GM18861 (cell line): ENCODE results near the gene TBX5.
"Not testable (repeated sequence)": the region's sequence is repeated elsewhere in the genome, so short reads cannot be mapped to it uniquely, and the experiment has no call there.

ENCODE experiments used
- ATAC-seq: cut with Tn5 transposase; IDR thresholded peaks from one replicate; pipeline ENCODE4 v1.9.1; 2021; ENCODE audit not compliant: unreplicated experiment

Gene TBX5

DNA sequence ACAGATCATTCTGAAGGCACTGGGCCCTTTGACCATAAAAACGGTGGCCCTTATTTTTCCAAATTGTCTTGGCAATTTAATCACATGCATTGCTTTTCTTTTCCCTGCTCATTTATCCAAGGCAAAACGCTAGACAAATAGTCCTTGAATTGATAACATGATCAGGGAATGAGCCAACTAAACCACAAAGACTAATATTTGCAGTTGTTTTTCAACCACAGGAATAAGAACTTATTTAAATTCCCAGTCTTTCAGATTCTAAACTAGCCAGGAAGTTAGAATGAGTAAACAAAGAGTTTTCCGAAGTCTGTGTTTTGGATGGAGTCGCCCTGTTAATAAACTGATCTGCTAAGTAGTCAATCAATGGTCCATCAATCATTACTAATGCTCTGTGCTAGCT is 14.9 kb downstream of the TBX5 start:
- ATAC-seq: no peak

DNA sequence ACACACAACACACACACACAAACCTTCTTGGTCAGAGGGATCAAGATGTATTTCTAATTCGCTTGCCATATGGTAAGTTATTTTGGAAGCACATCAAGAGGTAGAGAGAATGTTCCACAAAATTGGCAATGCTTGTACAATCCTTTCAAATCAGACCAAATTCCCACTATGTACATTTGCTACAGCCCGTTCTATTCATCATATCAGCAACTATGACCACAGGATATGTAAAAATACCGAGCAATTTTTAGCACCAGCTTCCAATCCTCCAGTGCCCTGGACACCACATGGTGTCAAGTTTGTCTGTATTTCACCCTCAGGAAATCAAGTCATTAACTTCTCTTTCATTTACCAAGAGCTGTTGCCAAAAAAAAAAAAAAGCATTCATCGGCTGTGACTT is 21.2 kb downstream of the TBX5 start:
- ATAC-seq: no peak

DNA sequence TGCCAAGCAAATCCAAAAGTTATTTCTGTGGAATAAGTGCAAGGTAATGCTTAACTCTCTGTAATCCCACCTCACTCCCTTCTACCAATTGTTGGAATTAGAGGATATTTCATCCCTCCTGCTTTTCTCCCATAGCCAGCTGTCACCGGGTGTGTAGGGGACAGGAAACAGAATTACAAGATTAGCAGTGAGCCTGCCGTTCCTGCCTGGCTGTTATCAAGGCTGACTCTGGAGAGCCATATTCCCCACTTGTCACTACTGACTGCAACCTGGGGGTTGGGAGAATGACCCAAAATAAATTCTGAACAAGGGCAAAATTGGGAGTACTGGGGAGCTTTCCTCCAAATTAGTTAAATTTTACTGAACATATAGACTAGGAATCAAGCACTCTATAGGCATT is 24.8 kb downstream of the TBX5 start:
- ATAC-seq: no peak

DNA sequence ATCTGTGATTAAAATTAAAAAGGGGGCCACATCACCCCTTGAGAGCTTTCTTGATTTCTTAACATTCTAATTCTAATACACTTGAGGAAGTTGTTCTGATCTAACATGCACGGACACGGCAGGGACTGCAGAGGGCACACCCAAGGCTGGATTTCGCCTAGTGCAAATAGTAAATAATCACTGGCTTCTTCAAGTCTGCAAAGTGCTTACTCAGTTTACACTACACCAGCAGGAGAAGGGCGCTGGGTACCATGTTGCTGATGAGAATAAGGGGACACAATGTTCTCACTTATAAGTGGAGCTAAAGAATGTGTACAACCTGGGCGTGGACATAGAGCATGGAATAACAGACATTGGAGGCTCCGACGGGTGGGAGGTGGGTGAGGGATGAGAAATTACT is 34.2 kb downstream of the TBX5 start:
- ATAC-seq: no peak

DNA sequence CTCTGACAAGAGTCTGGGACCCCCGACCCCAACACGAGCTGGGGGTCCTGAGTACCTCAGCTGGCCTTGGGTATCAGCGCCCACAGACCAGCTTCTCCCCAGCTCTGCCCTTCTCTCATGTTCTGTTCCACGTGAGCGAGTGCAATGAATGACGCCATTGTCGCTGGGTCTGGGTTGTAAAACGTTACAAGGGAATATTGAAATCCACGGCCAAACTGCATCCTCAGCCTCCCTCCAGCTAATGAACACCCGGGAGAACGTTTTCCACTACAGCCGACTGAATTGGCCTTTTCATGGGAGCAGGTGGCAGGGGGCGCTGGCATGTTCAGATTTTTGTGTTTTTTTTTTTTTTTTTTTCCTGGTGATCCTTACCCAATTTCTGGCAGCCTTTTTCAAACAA is 34.7 kb downstream of the TBX5 start:
- ATAC-seq: no peak

DNA sequence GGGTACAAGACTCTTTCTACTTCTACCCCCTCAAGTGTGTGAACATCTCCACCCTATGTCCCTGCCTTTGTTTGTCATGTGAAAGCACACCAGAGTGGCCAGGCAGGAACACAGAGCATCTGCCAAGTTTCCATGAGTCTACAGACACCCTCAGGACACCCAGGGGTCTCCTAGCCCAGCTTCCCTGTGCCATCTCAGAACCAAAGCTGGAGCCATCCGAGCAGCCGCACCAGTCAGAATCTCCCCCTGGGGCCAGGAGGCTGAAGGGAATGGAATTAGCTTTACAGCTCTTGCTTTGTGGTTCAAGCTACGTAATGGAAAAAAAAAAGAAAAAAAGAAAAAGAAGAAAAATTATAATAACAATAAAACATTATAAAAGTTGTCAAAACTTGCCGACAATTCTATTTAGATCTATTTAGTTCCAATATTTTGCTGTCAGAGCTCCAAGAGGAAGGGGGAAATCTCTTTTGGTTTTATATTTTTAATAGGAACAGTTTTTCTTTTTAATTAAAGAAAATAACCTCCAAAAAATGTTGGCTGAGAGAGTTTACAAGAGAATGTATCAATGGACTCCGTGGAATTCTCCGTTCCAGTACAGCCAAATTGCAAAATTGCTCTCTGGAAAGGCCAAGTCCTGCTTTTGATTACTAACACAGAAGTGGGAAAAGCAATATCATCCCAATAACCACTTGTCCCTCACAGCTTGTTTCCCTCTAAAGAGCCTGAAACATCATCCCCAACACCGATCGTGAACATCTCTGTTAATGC is 37.1 kb downstream of the TBX5 start:
- ATAC-seq: no peak

DNA sequence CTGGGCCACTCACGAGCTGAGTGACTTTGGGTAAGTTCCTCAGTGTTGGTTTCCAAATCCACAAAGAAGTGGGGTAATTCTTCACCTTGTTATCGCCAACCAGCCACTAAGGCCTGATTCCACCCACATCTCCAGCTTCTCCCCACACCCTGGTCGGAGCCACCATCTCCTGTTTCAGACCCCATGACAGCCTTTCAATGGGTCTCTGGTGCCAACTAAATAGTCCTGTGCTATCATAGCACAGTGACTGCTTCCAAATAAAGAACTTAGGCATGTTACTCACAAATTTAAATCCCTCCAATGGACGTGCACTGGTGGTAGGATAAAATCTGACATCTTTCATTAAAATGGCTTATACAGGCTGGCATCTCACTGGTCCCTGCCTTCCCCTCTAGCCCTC is 44.0 kb downstream of the TBX5 start:
- ATAC-seq: no peak

DNA sequence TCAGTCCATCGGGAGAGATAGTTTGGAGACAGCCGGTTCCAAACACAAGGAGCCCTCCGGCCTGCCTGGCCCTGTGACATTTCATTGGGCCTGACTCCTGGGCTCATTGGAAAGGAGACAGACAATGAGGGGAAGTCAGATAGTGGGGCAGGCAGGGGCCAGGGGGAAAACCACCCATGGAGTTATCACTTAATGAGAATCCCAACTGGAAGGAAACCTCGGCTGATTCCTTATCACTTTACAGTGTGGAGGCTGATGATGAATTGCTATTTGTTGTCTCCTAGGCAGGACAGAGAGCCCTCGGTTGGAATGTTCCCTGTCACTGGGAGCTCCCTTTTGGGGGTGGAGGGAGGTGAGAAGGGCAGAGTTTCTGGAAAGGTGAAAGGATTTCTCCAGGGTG is 44.4 kb downstream of the TBX5 start:
- no peak for ATAC-seq

DNA sequence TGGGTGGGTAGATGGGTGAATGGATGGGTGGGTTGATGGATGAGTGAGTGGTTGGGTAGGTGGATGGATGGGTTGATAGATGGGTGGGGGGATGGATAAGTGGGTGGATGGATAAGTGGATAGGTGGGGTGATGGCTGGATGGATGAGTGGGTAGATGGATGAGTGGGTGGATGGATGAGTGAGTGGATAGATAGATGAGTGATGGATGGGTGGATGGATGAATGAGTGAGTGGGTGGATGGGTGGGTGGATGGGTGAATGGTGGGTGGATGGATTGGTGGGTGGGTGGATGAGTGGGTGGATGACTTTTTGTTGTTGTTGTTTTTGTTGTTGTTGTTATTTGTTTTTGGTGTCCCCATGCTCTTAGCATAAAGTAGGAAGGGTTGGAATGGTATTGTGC is 45.5 kb downstream of the TBX5 start:
- ATAC-seq: no peak

DNA sequence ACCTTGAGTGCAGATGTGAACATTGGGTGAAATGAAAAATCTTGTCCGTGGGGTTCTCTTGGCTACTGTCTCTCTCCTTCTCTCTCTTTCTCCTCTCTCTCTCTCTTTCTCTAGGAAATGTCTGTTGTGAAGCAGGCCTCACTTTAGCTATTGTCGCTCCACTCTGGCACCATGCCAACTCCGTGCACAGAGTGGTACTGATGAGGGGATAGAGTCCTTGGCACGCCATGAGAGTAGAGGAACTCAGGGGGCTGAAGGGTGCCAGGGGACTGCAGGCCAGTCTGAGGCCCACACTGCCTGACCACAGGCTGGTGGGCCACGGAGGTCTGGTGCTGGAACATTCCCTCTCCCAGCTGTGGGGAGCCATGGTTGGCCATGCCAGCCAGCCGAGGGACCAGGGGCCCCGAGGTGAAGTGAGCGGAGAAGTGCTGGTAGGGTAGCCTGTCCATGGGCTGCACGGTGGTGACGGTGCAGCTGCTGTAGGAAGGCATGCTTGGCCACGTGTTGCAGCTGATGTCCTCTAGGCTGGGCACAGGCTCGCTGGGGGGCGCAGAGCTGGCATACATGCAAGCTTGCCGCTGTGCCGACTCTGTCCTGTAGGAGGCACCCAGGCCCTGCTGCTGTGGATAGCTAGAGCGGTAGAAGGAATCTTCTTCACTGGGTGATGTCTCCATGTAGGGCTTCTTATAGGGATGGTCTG is 50.4 kb downstream of the TBX5 start:
- no peak for ATAC-seq

DNA sequence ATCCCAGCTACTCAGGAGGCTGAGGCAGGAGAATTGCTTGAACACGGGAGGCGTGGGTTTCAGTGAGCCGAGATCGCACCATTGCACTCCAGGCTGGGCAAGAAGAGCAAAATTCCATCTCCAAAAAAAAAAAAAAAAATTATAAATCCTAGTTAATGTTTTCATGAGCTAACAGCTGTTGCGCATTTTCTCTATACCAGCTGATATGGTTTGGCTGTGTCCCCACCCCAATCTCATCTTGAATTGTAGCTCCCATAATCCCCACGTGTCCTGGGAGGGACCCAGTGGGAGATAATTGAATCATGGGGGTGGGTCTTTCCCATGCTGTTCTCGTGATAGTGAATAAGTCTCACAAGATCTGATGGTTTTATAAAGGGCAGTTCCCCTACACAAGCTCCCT is 56.7 kb downstream of the TBX5 start:
- ATAC-seq: not testable (repeated sequence)

DNA sequence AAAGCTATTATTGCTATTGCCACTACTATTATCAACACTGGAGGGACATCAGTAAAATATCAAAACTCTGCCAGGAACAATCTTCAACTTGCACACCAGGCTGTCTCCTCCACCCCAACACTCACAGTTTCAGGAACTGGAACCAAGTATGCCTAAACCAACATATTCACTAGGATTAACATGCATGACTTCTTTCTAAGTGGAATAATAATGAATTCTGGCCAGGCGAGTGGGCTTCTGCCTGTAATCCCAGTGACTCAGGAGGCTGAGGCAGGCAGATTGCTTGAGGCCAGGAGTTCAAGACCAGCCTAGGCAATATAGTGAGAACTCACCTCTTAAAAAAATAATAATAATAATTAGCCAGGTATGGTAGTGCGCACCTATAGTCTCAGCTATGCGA is 58.1 kb downstream of the TBX5 start:
- ATAC-seq: no peak

DNA sequence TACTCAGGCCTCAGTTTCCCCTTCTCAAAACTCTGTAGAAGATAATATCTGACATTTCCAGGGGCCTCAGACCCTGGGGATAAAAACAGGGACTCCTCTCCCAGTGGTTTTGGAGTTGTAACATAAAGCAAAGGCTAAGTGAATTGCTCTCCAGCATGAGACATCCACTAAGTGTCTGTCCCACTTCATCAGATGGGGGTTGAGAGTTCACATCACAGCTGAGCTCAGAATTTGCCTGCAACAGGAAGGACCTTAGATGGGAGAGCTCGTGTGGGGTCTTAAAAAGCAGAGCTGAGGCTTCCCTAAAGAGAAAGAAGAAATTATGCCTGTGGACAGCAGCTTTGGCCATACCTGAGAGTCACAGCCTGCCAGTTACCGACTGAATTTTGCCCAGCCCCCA is 61.1 kb downstream of the TBX5 start:
- no peak for ATAC-seq

DNA sequence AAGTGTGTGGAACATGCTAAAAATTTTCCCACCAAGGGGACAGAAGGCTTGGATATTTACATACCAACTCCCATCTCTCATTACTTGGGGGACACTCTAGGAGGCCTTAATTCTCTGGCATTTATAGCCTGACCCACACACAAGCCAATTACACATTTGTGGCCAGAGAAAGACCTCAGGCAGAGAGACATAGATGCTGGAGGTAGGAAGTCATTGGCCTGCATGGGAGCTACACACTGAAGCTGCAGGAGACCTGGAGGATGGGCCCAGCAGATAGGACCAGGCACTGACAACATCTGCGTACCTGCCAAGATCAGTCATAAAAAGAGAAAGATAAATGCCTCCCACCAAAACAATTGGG is 61.7 kb downstream of the TBX5 start:
- ATAC-seq: no peak

DNA sequence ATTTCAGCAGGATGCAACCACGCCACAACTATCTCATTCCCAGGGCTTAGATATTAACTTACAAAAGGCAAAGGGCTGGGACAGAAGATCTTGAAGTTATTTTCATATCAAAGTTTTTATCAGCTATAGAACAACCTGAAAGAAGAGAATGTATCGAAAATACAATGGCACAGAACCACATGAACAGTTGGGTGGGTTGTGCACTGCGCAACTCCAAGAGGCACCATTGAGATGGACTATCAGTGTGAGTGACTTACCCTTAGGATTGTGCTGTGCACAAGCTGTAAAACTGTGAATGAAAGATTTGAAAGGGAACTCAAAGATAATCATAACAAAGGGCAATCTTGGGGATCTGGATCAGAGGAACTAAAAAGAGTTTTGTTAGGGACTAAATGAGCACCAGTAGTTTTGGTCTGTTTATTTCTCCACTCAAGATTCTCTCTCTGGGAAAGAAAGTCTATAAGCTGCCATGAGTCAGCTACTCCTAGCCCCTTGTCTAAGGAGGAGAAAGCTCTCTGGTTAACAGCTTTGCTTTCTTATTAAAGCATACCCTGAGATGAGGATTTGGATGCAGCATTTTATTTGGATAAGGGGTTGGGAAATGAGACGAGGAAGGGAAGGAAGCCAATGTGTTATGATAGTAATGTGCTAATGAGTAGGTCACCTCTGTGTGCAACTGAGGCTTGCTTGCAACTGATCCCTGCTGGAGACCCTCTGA is 62.2 kb downstream of the TBX5 start:
- ATAC-seq: no peak

DNA sequence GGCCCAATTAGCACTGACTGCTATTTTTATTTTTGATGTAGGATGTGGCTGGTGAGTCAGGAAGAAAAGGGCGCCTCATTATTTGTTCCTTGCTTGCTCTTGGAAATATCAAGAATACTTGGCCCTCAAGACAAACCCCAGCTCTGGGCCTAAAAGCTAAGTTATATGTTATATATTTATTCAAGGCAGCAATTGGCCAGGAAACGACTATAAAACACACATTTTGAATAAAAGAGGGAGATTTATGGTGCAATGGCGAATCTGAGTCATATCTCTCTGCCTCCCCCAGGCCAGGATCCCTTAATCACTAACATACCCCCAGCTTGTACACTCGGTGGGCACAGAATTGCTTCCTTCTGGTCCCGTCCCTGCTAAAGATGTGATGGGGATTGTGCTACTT is 63.3 kb downstream of the TBX5 start:
- ATAC-seq: no peak

DNA sequence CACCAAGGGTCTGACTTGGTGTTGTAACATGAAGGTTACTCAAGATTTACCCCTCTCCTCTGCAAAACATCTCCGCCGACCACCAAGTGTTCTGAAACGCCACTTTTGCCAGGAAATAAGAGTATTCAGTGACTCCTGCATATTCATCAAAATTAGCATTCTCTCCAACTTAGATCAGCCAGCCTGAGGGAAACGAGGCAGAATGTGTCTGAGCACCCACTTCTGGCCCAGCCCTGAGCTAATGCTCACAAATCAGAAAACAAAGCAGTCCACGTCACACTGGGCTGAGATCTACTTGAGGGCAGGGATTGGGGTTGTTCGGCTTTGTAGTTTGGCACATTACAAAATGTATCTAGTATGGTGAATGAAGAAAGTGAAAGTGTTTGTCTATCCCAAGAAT is 64.3 kb downstream of the TBX5 start:
- no peak for ATAC-seq

DNA sequence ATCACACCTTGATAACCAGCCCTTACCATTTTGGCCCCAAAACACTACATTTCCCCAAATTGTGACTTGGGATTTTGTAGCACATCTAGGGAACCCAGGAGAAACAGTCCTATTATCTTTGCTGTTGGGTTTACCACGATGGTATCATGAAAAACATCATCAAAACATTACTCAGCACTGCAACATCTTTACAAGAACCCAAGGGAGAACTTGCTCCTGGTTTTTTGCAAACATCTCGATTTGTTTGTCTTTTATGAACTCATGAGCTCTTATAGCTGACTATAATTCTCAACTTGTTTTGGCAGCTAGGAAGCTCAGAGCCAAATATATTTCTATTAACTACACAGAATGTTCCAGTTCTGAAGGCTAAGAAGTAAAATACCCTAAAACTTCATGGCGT is 65.7 kb downstream of the TBX5 start:
- ATAC-seq: no peak

DNA sequence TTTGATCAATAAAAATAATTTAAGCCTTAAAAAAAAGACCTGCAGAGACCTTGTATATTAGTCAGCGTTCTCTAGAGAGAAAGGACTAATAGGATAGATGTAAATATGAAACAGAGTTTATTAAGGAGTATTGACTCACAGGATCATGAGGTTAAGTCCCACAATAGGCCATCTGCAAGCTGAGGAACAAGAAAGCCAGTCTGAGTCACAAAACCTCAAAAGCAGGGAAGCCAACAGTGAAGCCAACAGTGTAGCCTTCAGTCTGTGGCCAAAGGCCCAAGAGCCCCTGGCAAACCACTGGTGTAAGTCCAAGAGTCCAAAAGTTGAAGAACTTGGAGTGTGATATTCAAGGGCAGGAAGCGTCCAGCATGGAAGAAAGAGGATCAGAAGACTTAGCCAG is 66.3 kb downstream of the TBX5 start:
- no peak for ATAC-seq

DNA sequence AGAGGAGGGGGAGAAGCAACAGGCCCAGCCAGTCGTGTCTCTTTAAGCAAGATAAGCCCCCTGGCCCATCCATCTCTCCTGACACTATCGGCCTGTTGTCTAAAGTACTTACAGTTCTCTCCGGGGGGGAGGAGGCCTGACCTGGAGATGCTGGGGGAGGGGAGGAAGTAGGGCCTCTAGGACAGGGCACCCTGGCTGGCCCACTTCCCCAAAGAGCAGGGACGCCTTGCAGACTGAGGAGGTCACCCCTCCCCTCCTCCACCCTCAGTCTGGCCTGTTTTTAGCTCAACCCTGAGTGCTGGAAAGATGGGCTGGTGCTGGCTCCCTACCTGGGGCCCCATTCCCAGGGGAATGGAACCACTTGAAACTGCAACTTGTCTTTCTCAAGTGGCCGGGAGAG is 70.3 kb downstream of the TBX5 start:
- no peak for ATAC-seq

DNA sequence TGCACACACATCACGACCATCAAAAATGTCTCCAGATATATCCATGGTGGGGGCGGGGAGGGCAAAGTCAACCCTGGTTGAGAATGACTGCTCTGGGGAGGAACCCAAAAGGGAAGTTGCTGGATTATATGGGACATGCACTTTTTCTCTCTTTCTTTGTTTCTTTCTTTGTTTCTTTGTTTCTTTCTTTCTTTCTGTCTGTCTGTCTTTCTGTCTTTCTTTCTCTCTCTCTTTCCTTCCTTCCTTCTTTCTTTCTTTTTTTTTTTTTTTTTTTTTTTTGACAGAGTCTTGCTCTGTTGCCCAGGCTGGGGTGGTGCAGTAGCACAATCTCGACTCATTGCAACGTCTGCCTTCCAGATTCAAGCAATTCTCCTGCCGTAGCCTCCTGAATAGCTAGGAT is 71.5 kb downstream of the TBX5 start:
- no peak for ATAC-seq

DNA sequence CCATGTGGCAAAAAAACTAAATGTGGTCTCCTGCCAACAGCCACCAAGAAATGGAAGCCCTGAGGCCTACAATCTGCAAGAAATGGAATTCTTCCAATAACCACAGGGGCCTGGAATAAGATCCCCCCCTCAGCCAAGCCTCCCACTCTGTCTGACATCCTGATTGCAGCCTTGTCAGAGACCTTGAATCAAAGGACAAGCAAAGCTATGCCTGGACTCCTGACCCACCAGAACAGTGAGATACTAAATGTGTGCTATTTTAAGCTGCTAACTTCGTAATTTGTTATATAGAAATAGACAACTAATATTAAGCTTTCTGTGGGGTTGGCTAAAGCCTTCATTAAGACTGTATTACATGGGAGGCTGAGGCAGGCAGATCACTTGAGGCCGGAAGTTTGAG is 77.7 kb downstream of the TBX5 start:
- no peak for ATAC-seq
